Endothelial cell of umbilical vein (primary cell): Measurements from ENCODE around the gene ZZZ3.

ENCODE experiments used
- EZH2 ChIP-seq: IDR thresholded peaks from 2 replicates; pipeline ENCODE4 v1.6.1; 2012; ENCODE audit warnings: borderline replicate concordance, low read depth, mild to moderate bottlenecking, moderate library complexity, low read length, inconsistent platforms; ENCODE audit not compliant: severe bottlenecking
- FOS ChIP-seq: IDR thresholded peaks from 2 replicates; pipeline ENCODE4 v1.6.1; 2011; ENCODE audit warnings: mild to moderate bottlenecking, low read length, moderate library complexity, borderline replicate concordance; ENCODE audit not compliant: insufficient read depth
- GATA2 ChIP-seq: IDR thresholded peaks from 2 replicates; pipeline ENCODE4 v1.7.0; 2011; ENCODE audit warnings: low read depth, mild to moderate bottlenecking, moderate library complexity, mixed read lengths, low read length; ENCODE audit not compliant: insufficient read length, insufficient read depth
- JUN ChIP-seq: IDR thresholded peaks from 2 replicates; pipeline ENCODE4 v1.6.1; 2011; ENCODE audit warnings: borderline replicate concordance, low read depth; ENCODE audit not compliant: insufficient read length, insufficient read depth
- POLR2A ChIP-seq: IDR thresholded peaks from 2 replicates; pipeline ENCODE4 v1.6.1; 2012; ENCODE audit warnings: low read depth, mild to moderate bottlenecking, control low read depth, low read length
- POLR2AphosphoS5 ChIP-seq: IDR thresholded peaks from 2 replicates; pipeline ENCODE4 v1.6.1; 2012; ENCODE audit warnings: low read depth, mild to moderate bottlenecking, control low read depth, low read length, moderate library complexity; ENCODE audit not compliant: insufficient read depth
- TF ChIP-seq, protein P1 (sequence below), 2 donors: IDR thresholded peaks; 1 replicate in 1 of 2; 2 replicates in 1 of 2; pipeline ENCODE4 v1.5.1; 2011; ENCODE audit warnings: low read length in 2 of 2, mild to moderate bottlenecking in 2 of 2, moderate library complexity in 2 of 2, control low read depth in 1 of 2, inconsistent platforms in 1 of 2, low read depth in 1 of 2; ENCODE audit not compliant: insufficient read depth in 1 of 2; ENCODE audit errors: extremely low read depth in 1 of 2
- TF ChIP-seq, protein P2 (sequence below): IDR thresholded peaks from 2 replicates; pipeline ENCODE4 v1.6.1; 2011; ENCODE audit not compliant: insufficient read depth, insufficient read length

- TF ChIP-seq, protein P1, sequence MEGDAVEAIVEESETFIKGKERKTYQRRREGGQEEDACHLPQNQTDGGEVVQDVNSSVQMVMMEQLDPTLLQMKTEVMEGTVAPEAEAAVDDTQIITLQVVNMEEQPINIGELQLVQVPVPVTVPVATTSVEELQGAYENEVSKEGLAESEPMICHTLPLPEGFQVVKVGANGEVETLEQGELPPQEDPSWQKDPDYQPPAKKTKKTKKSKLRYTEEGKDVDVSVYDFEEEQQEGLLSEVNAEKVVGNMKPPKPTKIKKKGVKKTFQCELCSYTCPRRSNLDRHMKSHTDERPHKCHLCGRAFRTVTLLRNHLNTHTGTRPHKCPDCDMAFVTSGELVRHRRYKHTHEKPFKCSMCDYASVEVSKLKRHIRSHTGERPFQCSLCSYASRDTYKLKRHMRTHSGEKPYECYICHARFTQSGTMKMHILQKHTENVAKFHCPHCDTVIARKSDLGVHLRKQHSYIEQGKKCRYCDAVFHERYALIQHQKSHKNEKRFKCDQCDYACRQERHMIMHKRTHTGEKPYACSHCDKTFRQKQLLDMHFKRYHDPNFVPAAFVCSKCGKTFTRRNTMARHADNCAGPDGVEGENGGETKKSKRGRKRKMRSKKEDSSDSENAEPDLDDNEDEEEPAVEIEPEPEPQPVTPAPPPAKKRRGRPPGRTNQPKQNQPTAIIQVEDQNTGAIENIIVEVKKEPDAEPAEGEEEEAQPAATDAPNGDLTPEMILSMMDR (IDR thresholded peaks at IDR 0.05; ENCODE audit: extremely low read depth in 1 of 2, insufficient read depth in 1 of 2, low read depth in 1 of 2, low read length in 2 of 2) = no peak
- no peak for TF ChIP-seq POLR2AphosphoS5
- TF ChIP-seq POLR2A = no peak
- TF ChIP-seq JUN = no peak
- no peak for TF ChIP-seq GATA2
- TF ChIP-seq FOS = no peak
- no peak for TF ChIP-seq EZH2
- TF ChIP-seq, protein P2, sequence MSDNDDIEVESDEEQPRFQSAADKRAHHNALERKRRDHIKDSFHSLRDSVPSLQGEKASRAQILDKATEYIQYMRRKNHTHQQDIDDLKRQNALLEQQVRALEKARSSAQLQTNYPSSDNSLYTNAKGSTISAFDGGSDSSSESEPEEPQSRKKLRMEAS = no peak
These were observed 12.1 kb downstream of the ZZZ3 start for GRCh38 chr1:77670330-77670729.
